ENCODE measurements around the gene SP3. TPM values are rescaled to one million over a fixed set of nuclear protein-coding genes. Genes with fewer than 3 reads are reported as not detected.

The SP3 gene
- total and polyA plus RNA-seq, 9 of the 15 experiments (the other 6 are each of a cell fraction or from before 2014, with no cell fraction given) = 12.0 to 106 (median 74.9) TPM

GRCh38 chr2:173891315-173892037 lies 73.7 kb downstream of the SP3 start (continued):
- TF ChIP-seq MEIS2 (IDR thresholded peaks at IDR 0.05; ENCODE audit: partially characterized antibody) = peak; percentile 68
- TF ChIP-seq SP1 (CRISPR knock-in tag; IDR thresholded peaks at IDR 0.05) = no peak
- TF ChIP-seq WHSC1 (IDR thresholded peaks at IDR 0.05; ENCODE audit: low read length) = no peak
- TF ChIP-seq, protein P1, sequence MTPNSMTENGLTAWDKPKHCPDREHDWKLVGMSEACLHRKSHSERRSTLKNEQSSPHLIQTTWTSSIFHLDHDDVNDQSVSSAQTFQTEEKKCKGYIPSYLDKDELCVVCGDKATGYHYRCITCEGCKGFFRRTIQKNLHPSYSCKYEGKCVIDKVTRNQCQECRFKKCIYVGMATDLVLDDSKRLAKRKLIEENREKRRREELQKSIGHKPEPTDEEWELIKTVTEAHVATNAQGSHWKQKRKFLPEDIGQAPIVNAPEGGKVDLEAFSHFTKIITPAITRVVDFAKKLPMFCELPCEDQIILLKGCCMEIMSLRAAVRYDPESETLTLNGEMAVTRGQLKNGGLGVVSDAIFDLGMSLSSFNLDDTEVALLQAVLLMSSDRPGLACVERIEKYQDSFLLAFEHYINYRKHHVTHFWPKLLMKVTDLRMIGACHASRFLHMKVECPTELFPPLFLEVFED (CRISPR knock-in tag; conservative IDR thresholded peaks at IDR 0.05) = no peak
- no peak for TF ChIP-seq ZNF764 (CRISPR knock-in tag; IDR thresholded peaks at IDR 0.05; ENCODE audit: low read depth)
- no peak for TF ChIP-seq ZNF274 (IDR thresholded peaks at IDR 0.05; ENCODE audit: borderline replicate concordance, low read depth, low read length)
- peak; percentile 37; the same call in 1 of the 2 replicates for TF ChIP-seq ZNF175 (CRISPR knock-in tag; IDR thresholded peaks at IDR 0.05; ENCODE audit: low read depth)
- TF ChIP-seq BCL6 (CRISPR knock-in tag; IDR thresholded peaks at IDR 0.05) = no peak
- TF ChIP-seq, protein P2, sequence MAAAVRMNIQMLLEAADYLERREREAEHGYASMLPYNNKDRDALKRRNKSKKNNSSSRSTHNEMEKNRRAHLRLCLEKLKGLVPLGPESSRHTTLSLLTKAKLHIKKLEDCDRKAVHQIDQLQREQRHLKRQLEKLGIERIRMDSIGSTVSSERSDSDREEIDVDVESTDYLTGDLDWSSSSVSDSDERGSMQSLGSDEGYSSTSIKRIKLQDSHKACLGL (CRISPR knock-in tag; IDR thresholded peaks at IDR 0.05; ENCODE audit: borderline replicate concordance, poor library complexity, severe bottlenecking) = no peak
- no peak for TF ChIP-seq ZNF354B (CRISPR knock-in tag; IDR thresholded peaks at IDR 0.05)
- TF ChIP-seq, protein P3, sequence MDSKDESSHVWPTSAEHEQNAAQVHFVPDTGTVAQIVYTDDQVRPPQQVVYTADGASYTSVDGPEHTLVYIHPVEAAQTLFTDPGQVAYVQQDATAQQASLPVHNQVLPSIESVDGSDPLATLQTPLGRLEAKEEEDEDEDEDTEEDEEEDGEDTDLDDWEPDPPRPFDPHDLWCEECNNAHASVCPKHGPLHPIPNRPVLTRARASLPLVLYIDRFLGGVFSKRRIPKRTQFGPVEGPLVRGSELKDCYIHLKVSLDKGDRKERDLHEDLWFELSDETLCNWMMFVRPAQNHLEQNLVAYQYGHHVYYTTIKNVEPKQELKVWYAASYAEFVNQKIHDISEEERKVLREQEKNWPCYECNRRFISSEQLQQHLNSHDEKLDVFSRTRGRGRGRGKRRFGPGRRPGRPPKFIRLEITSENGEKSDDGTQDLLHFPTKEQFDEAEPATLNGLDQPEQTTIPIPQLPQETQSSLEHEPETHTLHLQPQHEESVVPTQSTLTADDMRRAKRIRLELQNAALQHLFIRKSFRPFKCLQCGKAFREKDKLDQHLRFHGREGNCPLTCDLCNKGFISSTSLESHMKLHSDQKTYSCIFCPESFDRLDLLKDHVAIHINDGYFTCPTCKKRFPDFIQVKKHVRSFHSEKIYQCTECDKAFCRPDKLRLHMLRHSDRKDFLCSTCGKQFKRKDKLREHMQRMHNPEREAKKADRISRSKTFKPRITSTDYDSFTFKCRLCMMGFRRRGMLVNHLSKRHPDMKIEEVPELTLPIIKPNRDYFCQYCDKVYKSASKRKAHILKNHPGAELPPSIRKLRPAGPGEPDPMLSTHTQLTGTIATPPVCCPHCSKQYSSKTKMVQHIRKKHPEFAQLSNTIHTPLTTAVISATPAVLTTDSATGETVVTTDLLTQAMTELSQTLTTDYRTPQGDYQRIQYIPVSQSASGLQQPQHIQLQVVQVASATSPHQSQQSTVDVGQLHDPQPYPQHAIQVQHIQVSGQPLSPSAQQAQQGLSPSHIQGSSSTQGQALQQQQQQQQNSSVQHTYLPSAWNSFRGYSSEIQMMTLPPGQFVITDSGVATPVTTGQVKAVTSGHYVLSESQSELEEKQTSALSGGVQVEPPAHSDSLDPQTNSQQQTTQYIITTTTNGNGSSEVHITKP (IDR thresholded peaks at IDR 0.05; ENCODE audit: partially characterized antibody) = peak; percentile 75
- no peak for TF ChIP-seq RBM15 (IDR thresholded peaks at IDR 0.05; ENCODE audit: insufficient read depth, low read length)
- no peak for TF ChIP-seq FIP1L1 (IDR thresholded peaks at IDR 0.05; ENCODE audit: low read depth, low read length, poor library complexity, severe bottlenecking)
- TF ChIP-seq LEF1 (IDR thresholded peaks at IDR 0.05) = peak; percentile 50
- peak; percentile 44; the same call in 1 of the 2 replicates for TF ChIP-seq EHMT2 (IDR thresholded peaks at IDR 0.05)
- TF ChIP-seq GABPB2 (CRISPR knock-in tag; conservative IDR thresholded peaks at IDR 0.05) = no peak
- TF ChIP-seq ZNF644 (tag; IDR thresholded peaks at IDR 0.05; ENCODE audit: low read depth) = no peak
- TF ChIP-seq, protein P4, sequence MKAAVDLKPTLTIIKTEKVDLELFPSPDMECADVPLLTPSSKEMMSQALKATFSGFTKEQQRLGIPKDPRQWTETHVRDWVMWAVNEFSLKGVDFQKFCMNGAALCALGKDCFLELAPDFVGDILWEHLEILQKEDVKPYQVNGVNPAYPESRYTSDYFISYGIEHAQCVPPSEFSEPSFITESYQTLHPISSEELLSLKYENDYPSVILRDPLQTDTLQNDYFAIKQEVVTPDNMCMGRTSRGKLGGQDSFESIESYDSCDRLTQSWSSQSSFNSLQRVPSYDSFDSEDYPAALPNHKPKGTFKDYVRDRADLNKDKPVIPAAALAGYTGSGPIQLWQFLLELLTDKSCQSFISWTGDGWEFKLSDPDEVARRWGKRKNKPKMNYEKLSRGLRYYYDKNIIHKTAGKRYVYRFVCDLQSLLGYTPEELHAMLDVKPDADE (conservative IDR thresholded peaks at IDR 0.05; ENCODE audit: control insufficient read depth, low read depth, low read length) = no peak
- 0 out of 4 replicates have a peak, but pooled peaks have one; percentile 21 to 27 for TF ChIP-seq KDM1A (IDR thresholded peaks at IDR 0.05)
- no peak for TF ChIP-seq TOE1 (IDR thresholded peaks at IDR 0.05; ENCODE audit: borderline replicate concordance)
- no peak for TF ChIP-seq TOE1 (CRISPR knock-in tag; IDR thresholded peaks at IDR 0.05; ENCODE audit: borderline replicate concordance, low read depth)
- TF ChIP-seq ZNF76 (CRISPR knock-in tag; IDR thresholded peaks at IDR 0.05; ENCODE audit: borderline replicate concordance) = no peak

Measured in K562 (cell line).